ENCODE measurements around the gene MRTO4. TPM values are rescaled to one million over a fixed set of nuclear protein-coding genes. Genes with fewer than 3 reads are reported as not detected.
"Not testable (repeated sequence)": the region's sequence is repeated elsewhere in the genome, so short reads cannot be mapped to it uniquely, and the experiment has no call there.

Gene MRTO4
- total and polyA plus RNA-seq, 3 experiments from 2014 or later = 28.5 to 137 (median 137) TPM

DNA sequence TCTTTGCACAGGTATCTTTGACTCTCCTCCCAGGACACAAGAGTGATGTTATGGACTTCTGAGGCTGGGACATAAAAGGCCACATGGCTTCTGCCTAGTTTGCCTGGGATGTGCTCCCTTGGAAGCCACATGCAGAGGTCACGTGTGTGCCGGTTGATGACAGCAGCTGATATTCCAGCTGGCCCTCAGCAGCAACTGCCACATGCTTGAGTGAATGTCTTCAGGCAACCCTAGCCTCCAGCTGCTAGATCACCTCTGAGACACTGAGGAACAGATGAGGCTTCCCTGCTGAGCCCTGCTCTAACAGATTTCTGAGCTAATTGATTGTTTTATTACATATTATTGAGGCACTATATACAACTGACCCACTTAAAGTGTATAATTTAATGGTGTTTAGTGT lies 48.6 kb downstream of the MRTO4 start:
- H3K9me3 Mint-ChIP-seq = peaks cover under 1 to 5% (median 4%) of the 10 kb centered on the region in 5 donors
- no peak overlapping the region for H3K27ac ChIP-seq (ENCODE audit: low read depth, low read length)
- H3K4me3 ChIP-seq (ENCODE audit: low read length) = no peak overlapping the region
- H3K27me3 Mint-ChIP-seq = no peaks in the 10 kb centered on the region
- H3K36me3 Mint-ChIP-seq = peaks cover 14 to 37% (median 17%) of the 10 kb centered on the region in 3 donors
- DNase-seq = peak in 1 of 5 donors; percentile 23
- peaks cover 2% of the 10 kb centered on the region for H3K9me3 ChIP-seq (ENCODE audit: low read length)
- ChIA-PET CTCF (no interaction called here), POLR2A (no interaction called here)
- no peak overlapping the region for H3K27ac Mint-ChIP-seq
- H3K4me3 Mint-ChIP-seq = no peak overlapping the region
- H3K4me1 Mint-ChIP-seq = no peaks in the 10 kb centered on the region
- H3K4me1 ChIP-seq (ENCODE audit: insufficient read depth, low read length) = no peaks in the 10 kb centered on the region
- H3K27me3 ChIP-seq (ENCODE audit: insufficient read depth, low read length, poor library complexity, severe bottlenecking) = no peaks in the 10 kb centered on the region
- H3K36me3 ChIP-seq (ENCODE audit: insufficient read depth, low read length) = peaks cover 14% of the 10 kb centered on the region

DNA sequence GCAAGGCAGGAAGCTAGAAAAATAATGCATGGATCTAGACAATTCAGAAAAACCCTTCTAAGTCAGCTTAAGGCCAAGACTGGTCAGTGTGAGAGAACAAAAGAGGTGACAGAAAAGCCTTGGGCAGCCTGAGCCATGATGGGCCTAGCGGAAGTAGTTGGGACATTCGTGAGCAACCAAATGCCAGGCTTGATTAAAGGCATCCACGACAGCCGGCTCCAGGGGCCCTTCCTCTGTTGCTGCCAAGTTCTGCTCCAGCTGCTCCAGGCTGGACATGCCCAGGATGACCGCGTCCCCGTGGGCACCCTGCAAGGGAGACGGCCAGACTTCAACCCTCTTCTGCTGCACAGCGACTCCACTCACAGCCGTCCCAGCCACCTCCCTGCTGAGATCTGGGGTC lies 52.5 kb downstream of the MRTO4 start:
- POLR2A ChIA-PET = not testable (repeated sequence)

GRCh38 chr1:19305880-19306279 lies 54.3 kb downstream of the MRTO4 start:
- CTCF ChIA-PET = no interaction called here
- no peak overlapping the region for H3K27ac ChIP-seq (ENCODE audit: low read depth, low read length)
- Mint-ChIP-seq H3K27me3 (no peaks in the 10 kb centered on the region), H3K27ac (no peak overlapping the region), H3K4me3 (no peak overlapping the region), H3K9me3 (no peaks in the 10 kb centered on the region), H3K36me3 (peaks cover 6 to 64% (median 20%) of the 10 kb centered on the region in 3 donors), H3K4me1 (peaks cover 12 to 23% (median 19%) of the 10 kb centered on the region in 3 donors)
- H3K4me3 ChIP-seq (ENCODE audit: low read length) = no peak overlapping the region
- H3K4me1 ChIP-seq (ENCODE audit: insufficient read depth, low read length) = peaks cover 4% of the 10 kb centered on the region
- no peaks in the 10 kb centered on the region for H3K9me3 ChIP-seq (ENCODE audit: low read length)
- DNase-seq = peak in 1 of 5 donors; percentile 26
- H3K36me3 ChIP-seq (ENCODE audit: insufficient read depth, low read length) = peaks cover 30% of the 10 kb centered on the region
- no peaks in the 10 kb centered on the region for H3K27me3 ChIP-seq (ENCODE audit: insufficient read depth, low read length, poor library complexity, severe bottlenecking)
- POLR2A ChIA-PET = no interaction called here

More for the DNA sequence above, 52.5 kb downstream of the MRTO4 start:
- H3K27ac Mint-ChIP-seq; CTCF ChIA-PET; H3K9me3 ChIP-seq (ENCODE audit: low read length); H3K4me1 Mint-ChIP-seq; H3K27me3 ChIP-seq (ENCODE audit: insufficient read depth, low read length, poor library complexity, severe bottlenecking); H3K27ac ChIP-seq (ENCODE audit: low read depth, low read length); H3K4me3 ChIP-seq (ENCODE audit: low read length); H3K27me3 Mint-ChIP-seq; H3K9me3 Mint-ChIP-seq; H3K4me1 ChIP-seq (ENCODE audit: insufficient read depth, low read length): not testable (repeated sequence)
- peaks cover 6 to 66% (median 20%) of the 10 kb centered on the region in 3 donors for H3K36me3 Mint-ChIP-seq
- DNase-seq = peak in 1 of 5 donors; percentile 24
- peaks cover 30% of the 10 kb centered on the region for H3K36me3 ChIP-seq (ENCODE audit: insufficient read depth, low read length)
- peak overlapping the region in 1 of 7 donors; percentile 74 for H3K4me3 Mint-ChIP-seq

GRCh38 chr1:19306941-19307340 lies 55.3 kb downstream of the MRTO4 start:
- DNase-seq = peak in 1 of 5 donors; percentile 18
- CTCF ChIA-PET = no interaction called here
- no peak overlapping the region for H3K27ac Mint-ChIP-seq
- Histone ChIP-seq H3K27ac (ENCODE audit: low read depth, low read length) (no peak overlapping the region), H3K4me1 (ENCODE audit: insufficient read depth, low read length) (peaks cover 9% of the 10 kb centered on the region), H3K27me3 (ENCODE audit: insufficient read depth, low read length, poor library complexity, severe bottlenecking) (no peaks in the 10 kb centered on the region), H3K4me3 (ENCODE audit: low read length) (no peak overlapping the region), H3K36me3 (ENCODE audit: insufficient read depth, low read length) (peaks cover 30% of the 10 kb centered on the region), H3K9me3 (ENCODE audit: low read length) (no peaks in the 10 kb centered on the region)
- no peaks in the 10 kb centered on the region for H3K27me3 Mint-ChIP-seq
- H3K4me1 Mint-ChIP-seq = peaks cover 16 to 30% (median 26%) of the 10 kb centered on the region in 3 donors
- peaks cover 6 to 66% (median 21%) of the 10 kb centered on the region in 3 donors for H3K36me3 Mint-ChIP-seq
- POLR2A ChIA-PET = no interaction called here
- H3K9me3 Mint-ChIP-seq = no peaks in the 10 kb centered on the region
- no peak overlapping the region for H3K4me3 Mint-ChIP-seq

- peak in 1 of 5 donors; percentile 36 for DNase-seq
- Histone ChIP-seq H3K27ac (ENCODE audit: low read depth, low read length) (no peak overlapping the region), H3K27me3 (ENCODE audit: insufficient read depth, low read length, poor library complexity, severe bottlenecking) (no peaks in the 10 kb centered on the region), H3K9me3 (ENCODE audit: low read length) (no peaks in the 10 kb centered on the region), H3K4me1 (ENCODE audit: insufficient read depth, low read length) (peaks cover 12% of the 10 kb centered on the region), H3K36me3 (ENCODE audit: insufficient read depth, low read length) (peaks cover 29% of the 10 kb centered on the region), H3K4me3 (ENCODE audit: low read length) (no peak overlapping the region)
- Mint-ChIP-seq H3K4me1 (peaks cover 20 to 33% (median 31%) of the 10 kb centered on the region in 3 donors), H3K27me3 (no peaks in the 10 kb centered on the region), H3K27ac (peak overlapping the region in 1 of 8 donors; percentile 24), H3K36me3 (peaks cover 6 to 61% (median 21%) of the 10 kb centered on the region in 3 donors), H3K4me3 (peak overlapping the region in 2 of 7 donors; percentile 9 to 32), H3K9me3 (no peaks in the 10 kb centered on the region)
- ChIA-PET CTCF (no interaction called here), POLR2A (no interaction called here)
These were observed 56.3 kb downstream of the MRTO4 start for GRCh38 chr1:19307794-19308508.

- ChIA-PET POLR2A (no interaction called here), CTCF (no interaction called here)
- Histone ChIP-seq H3K27ac (ENCODE audit: low read depth, low read length) (no peak overlapping the region), H3K27me3 (ENCODE audit: insufficient read depth, low read length, poor library complexity, severe bottlenecking) (no peaks in the 10 kb centered on the region), H3K36me3 (ENCODE audit: insufficient read depth, low read length) (peaks cover 24% of the 10 kb centered on the region), H3K4me3 (ENCODE audit: low read length) (no peak overlapping the region), H3K4me1 (ENCODE audit: insufficient read depth, low read length) (peaks cover 13% of the 10 kb centered on the region), H3K9me3 (ENCODE audit: low read length) (no peaks in the 10 kb centered on the region)
- Mint-ChIP-seq H3K27ac (peak overlapping the region in 1 of 8 donors; percentile 49), H3K27me3 (no peaks in the 10 kb centered on the region), H3K4me1 (peaks cover 25 to 39% (median 36%) of the 10 kb centered on the region in 3 donors), H3K9me3 (no peaks in the 10 kb centered on the region), H3K36me3 (peaks cover 3 to 57% (median 19%) of the 10 kb centered on the region in 3 donors), H3K4me3 (peak overlapping the region in 3 of 7 donors; percentile 3 to 73 (median 53))
- DNase-seq = no peak
These were observed 56.9 kb downstream of the MRTO4 start for GRCh38 chr1:19308509-19308907.

DNA sequence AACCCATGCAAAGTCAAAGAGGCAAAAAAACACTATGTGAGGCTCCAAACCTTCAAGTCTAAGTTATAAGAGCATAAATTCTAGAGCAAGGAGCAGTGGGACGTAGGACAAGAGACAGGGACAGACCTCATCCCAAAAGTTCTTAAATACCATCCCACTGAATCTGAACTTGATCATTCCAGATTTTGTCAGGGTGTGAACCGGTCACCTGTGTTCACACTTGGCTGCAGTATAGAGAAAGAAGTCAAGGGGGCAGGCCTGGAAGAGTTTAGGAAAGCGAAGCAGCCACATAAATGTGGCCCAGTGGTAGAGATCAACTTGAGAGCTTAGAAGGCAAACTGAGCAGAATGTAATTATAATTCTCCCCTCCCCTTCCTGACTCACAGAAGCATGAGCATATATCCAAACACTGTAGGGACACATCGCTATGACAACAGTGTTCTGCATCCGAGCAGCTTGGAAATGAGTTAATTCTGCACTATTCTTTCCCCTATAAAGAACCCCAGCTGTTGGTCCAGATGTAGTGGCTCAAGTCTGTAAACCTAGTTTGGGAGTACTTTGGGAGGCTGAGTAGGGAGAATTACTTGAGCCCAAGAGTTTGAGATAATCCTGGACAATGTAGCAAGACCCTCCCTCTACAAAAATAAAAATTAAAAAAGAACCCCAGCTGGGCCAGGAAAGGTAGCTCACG lies 57.7 kb downstream of the MRTO4 start:
- H3K36me3 ChIP-seq (ENCODE audit: insufficient read depth, low read length) = peaks cover 20% of the 10 kb centered on the region
- Mint-ChIP-seq H3K27me3 (no peaks in the 10 kb centered on the region), H3K4me3 (peak overlapping the region in 5 of 7 donors; percentile 20 to 73 (median 53)), H3K27ac (peak overlapping the region in 2 of 8 donors; percentile 19 to 49), H3K4me1 (peaks cover 27 to 42% (median 41%) of the 10 kb centered on the region in 3 donors), H3K9me3 (no peaks in the 10 kb centered on the region), H3K36me3 (peaks cover 0 to 49% (median 15%) of the 10 kb centered on the region in 3 donors)
- no peak overlapping the region for H3K27ac ChIP-seq (ENCODE audit: low read depth, low read length)
- no peaks in the 10 kb centered on the region for H3K9me3 ChIP-seq (ENCODE audit: low read length)
- H3K4me3 ChIP-seq (ENCODE audit: low read length) = no peak overlapping the region
- no peaks in the 10 kb centered on the region for H3K27me3 ChIP-seq (ENCODE audit: insufficient read depth, low read length, poor library complexity, severe bottlenecking)
- peaks cover 13% of the 10 kb centered on the region for H3K4me1 ChIP-seq (ENCODE audit: insufficient read depth, low read length)
- POLR2A ChIA-PET = no interaction called here
- DNase-seq = no peak
- CTCF ChIA-PET = no interaction called here

Data from CD8-positive, alpha-beta memory T cell (primary cell).